ENCODE data around the gene ANO1. TPM values are rescaled to one million over a fixed set of nuclear protein-coding genes. Genes with fewer than 3 reads are reported as not detected.

Gene ANO1
- total RNA-seq, 1 donor from 2014 or later: 14.9 TPM

- peak overlapping the region; percentile 93 for H3K27ac Mint-ChIP-seq
These were observed 61.8 kb downstream of the ANO1 start for GRCh38 chr11:70139785-70140410.

DNA sequence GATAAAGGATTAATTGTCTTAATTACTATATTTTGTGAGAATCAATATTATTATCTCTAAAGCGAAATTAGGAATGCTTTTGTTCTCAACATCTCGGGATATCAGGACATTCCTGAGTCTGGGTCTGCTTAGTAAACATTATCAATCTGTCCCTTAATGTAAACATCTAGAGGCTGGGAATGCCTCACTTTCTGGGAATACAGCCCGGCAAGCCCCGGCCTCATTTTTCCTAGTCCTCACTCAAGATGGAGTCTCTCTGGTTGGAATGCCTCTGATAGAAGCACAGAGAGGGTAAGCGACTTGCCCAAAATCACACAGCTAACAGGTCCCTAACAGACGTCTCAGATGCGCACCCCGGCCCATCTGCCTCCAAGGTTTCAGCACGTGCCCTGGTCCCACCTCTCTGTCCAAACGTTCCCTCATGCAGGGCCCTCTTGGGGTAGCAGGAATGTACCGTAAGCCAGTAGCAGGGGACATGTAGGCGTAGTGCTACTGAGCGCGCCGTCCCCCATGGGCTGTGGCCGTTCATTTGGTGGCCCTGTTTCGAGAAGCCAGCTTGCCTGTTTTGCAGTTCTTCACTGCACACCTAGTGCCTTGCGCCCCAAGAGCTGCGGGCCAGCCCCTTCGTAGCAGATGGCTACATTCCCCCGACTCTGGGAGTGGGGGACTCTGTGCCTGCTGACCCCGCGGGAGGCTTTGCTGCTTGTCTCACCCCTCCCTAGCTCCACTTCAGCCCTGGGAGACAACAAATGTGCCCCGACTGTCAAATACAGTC lies 62.8 kb downstream of the ANO1 start:
- Mint-ChIP-seq H3K4me1 (ENCODE audit: unreplicated experiment) (peaks cover 31% of the 10 kb centered on the region), H3K36me3 (no peaks in the 10 kb centered on the region), H3K4me3 (peak overlapping the region; percentile 69), H3K27ac (peak overlapping the region; percentile 93), H3K9me3 (no peaks in the 10 kb centered on the region), H3K27me3 (peaks cover 36% of the 10 kb centered on the region)
- DNase-seq (ENCODE audit: extremely low spot score, unreplicated experiment): no peak
- TF ChIP-seq, protein P1, sequence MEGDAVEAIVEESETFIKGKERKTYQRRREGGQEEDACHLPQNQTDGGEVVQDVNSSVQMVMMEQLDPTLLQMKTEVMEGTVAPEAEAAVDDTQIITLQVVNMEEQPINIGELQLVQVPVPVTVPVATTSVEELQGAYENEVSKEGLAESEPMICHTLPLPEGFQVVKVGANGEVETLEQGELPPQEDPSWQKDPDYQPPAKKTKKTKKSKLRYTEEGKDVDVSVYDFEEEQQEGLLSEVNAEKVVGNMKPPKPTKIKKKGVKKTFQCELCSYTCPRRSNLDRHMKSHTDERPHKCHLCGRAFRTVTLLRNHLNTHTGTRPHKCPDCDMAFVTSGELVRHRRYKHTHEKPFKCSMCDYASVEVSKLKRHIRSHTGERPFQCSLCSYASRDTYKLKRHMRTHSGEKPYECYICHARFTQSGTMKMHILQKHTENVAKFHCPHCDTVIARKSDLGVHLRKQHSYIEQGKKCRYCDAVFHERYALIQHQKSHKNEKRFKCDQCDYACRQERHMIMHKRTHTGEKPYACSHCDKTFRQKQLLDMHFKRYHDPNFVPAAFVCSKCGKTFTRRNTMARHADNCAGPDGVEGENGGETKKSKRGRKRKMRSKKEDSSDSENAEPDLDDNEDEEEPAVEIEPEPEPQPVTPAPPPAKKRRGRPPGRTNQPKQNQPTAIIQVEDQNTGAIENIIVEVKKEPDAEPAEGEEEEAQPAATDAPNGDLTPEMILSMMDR (conservative IDR thresholded peaks at IDR 0.05): no peak

More at GRCh38 chr11:70139785-70140410, 61.8 kb downstream of the ANO1 start:
- H3K27me3 Mint-ChIP-seq: peaks cover 33% of the 10 kb centered on the region
- H3K36me3 Mint-ChIP-seq: no peaks in the 10 kb centered on the region
- H3K4me3 Mint-ChIP-seq: peak overlapping the region; percentile 72
- DNase-seq (ENCODE audit: extremely low spot score, unreplicated experiment): no peak
- no peaks in the 10 kb centered on the region for H3K9me3 Mint-ChIP-seq
- peaks cover 31% of the 10 kb centered on the region for H3K4me1 Mint-ChIP-seq (ENCODE audit: unreplicated experiment)
- TF ChIP-seq, protein P1 (conservative IDR thresholded peaks at IDR 0.05): no peak

GRCh38 chr11:70141486-70142220 lies 63.5 kb downstream of the ANO1 start:
- H3K27ac Mint-ChIP-seq: peak overlapping the region; percentile 93
- peaks cover 43% of the 10 kb centered on the region for H3K27me3 Mint-ChIP-seq
- H3K9me3 Mint-ChIP-seq: no peaks in the 10 kb centered on the region
- H3K4me1 Mint-ChIP-seq (ENCODE audit: unreplicated experiment): peaks cover 37% of the 10 kb centered on the region
- DNase-seq (ENCODE audit: extremely low spot score, unreplicated experiment): no peak
- no peaks in the 10 kb centered on the region for H3K36me3 Mint-ChIP-seq
- TF ChIP-seq, protein P1 (conservative IDR thresholded peaks at IDR 0.05): no peak
- peak overlapping the region; percentile 69 for H3K4me3 Mint-ChIP-seq

DNA sequence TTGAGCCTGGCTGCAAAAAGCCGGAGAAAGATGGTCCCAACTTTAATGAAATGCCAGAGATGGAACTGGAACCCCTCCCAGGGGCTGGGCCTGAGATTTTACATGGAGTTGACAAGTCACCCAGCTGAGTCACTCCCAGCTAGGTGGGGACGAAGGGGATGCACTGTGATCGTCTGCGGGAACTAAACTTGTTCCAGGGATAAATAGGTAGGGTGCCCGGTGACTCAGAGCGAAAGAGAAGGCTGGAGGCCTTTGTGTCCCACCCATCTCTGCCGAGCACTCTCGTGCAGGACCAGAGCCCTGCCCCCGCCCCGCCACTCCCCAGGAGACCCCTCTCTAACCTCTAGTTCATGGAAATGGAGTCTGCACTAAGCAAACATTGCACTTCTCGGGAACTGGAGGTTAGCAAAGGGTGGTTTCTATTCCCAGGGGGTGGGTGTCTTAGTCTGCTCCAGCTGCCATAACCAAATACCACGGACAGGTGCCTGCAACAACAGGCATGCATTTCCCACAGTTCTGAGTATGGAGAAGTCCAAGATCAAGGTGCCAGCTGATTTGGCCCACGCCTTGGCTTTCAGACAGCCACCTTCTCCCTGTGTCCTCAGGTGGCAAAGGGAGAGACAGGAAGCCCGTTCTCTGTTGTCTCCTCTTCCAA lies 64.2 kb downstream of the ANO1 start:
- DNase-seq (ENCODE audit: extremely low spot score, unreplicated experiment): no peak
- no peaks in the 10 kb centered on the region for H3K9me3 Mint-ChIP-seq
- H3K27me3 Mint-ChIP-seq: peaks cover 47% of the 10 kb centered on the region

GRCh38 chr11:70144262-70144661 lies 66.1 kb downstream of the ANO1 start:
- TF ChIP-seq, protein P1 (conservative IDR thresholded peaks at IDR 0.05): no peak
- no peak for DNase-seq (ENCODE audit: extremely low spot score, unreplicated experiment)
- H3K36me3 Mint-ChIP-seq: no peaks in the 10 kb centered on the region
- no peak overlapping the region for H3K4me3 Mint-ChIP-seq
- H3K4me1 Mint-ChIP-seq (ENCODE audit: unreplicated experiment): peaks cover 49% of the 10 kb centered on the region
- no peak overlapping the region for H3K27ac Mint-ChIP-seq
- no peaks in the 10 kb centered on the region for H3K9me3 Mint-ChIP-seq
- peaks cover 55% of the 10 kb centered on the region for H3K27me3 Mint-ChIP-seq

More for the DNA sequence above, 64.2 kb downstream of the ANO1 start:
- peaks cover 41% of the 10 kb centered on the region for H3K4me1 Mint-ChIP-seq (ENCODE audit: unreplicated experiment)
- TF ChIP-seq, protein P1 (conservative IDR thresholded peaks at IDR 0.05): no peak
- H3K27ac Mint-ChIP-seq: peak overlapping the region; percentile 93
- peak overlapping the region; percentile 68 for H3K4me3 Mint-ChIP-seq
- H3K36me3 Mint-ChIP-seq: no peaks in the 10 kb centered on the region
